GM21381 (cell line): ENCODE data around the gene SSB.
"Not testable (repeated sequence)": the region's sequence is repeated elsewhere in the genome, so short reads cannot be mapped to it uniquely, and the experiment has no call there.

ENCODE experiments used
- ATAC-seq: cut with Tn5 transposase; IDR thresholded peaks from one replicate; pipeline ENCODE4 v1.9.1; 2021; ENCODE audit warnings: mild to moderate bottlenecking, moderate library complexity; ENCODE audit not compliant: unreplicated experiment

Gene SSB

DNA sequence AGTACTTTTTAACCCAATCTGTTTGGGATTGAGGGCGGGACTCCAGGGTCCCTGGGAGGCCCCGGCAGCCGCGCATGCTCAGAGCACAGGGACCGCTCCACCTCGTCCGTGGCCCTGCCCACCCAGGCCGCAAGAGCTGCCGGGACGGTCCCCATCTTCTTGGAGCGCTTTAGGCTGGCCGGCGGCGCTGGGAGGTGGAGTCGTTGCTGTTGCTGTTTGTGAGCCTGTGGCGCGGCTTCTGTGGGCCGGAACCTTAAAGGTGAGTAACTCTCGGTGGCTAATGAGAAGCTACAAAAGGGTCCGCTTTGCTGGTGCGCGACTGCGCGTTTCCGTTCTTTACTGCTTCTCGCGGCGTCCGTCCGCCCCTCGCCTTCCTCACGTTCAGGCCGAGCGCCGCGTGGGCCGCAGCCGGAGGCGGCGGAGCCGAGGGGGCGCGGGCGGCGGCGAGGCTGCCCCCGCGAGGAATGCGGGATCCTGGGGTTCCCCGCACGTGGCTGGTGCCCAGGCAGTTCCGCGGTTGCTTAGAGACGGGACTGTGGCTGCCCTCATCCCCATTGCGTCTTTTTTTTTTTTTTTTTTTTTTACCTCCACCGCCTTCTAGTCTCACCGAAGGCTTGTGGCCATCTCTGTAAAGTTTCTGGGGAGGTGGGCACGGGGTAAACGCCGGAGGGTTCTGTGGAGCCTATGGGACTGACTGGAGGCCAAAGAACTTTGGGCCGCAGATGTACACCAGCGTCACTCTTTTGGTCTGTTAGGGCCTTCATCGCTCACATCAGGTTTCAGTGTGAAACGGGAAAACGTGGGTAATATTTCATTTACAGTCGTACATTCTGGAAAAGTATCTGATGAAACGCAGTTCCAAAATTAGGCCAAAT is at the start of gene SSB:
Gene SSB (plus strand): TSS at position 154 of the 875 bp plus-strand sequence. CDS start 2,090 bp downstream, outside the sequence.
- peak; percentile 98 for ATAC-seq

DNA sequence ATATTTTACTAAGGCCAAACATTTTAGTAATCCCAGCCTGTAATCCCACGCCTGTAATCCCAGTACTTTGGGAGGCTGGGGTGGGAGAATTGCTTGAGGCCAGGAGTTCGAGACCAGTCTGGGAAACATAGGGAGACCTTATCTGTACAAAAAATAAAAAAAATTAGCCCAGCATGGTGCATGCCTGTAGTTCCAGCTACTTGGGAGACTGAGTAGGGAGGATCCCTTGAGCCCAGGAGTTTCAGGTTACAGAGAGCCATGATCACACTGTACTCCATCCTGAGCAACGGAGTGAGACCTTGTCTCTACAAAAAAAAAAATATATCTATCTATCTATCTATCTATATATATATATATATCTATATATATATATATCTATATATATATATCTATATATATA is 45.9 kb upstream of the SSB start:
- no peak for ATAC-seq

DNA sequence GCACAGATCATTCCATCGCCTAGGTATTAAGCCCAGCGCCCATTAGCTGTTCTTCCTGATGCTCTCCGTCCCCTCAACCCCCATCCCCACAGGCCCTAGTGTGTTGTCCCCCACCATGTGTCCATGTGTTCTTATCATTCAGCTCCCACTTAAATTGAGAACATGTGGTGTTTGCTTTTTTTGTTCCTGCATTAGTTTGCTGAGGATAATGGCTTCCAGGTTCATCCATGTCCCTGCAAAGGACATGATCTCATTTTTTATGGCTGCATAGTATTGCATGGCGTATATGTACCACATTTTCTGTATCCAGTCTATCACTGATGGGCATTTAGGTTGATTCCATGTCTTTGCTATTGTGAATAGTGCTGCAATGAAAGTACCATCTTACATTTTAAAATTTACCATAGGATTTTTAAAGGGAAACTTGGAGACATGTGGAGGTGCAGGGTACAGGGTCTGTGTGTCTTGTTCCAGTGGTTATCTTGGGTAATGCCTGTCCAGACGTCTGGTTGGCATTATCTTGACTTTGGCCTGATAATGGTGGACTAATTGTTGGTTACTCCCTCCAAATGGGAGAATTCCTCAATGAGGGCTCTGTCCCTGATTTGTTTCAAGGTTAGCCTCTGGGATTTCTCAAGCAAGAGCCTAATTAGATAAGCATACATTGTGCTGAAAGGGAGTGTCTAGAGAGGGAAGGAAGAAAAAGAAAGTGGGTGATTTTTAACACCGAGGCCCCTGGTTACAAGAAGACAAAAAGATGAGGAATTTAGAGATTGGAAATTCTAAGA is 43.4 kb upstream of the SSB start:
- no peak for ATAC-seq

DNA sequence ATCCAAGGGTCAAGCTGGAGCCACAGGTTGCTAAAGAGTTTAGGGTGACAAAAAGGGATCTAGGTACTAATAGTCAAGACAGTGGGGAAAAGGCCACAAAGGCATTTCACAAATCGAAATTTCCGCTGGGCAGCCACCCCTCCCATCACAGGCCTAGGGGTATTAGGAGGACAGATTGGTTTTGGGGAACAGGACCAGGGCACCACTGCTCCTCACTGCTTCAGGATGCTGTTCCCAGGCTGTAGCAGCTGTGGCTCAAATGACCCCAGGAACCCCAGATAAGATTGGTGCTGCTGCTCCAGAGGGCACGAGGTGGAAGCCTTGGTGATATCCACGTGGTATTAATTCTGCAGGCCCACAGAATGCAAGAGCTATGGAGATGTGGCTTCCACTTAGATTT is 42.3 kb upstream of the SSB start:
- no peak for ATAC-seq

DNA sequence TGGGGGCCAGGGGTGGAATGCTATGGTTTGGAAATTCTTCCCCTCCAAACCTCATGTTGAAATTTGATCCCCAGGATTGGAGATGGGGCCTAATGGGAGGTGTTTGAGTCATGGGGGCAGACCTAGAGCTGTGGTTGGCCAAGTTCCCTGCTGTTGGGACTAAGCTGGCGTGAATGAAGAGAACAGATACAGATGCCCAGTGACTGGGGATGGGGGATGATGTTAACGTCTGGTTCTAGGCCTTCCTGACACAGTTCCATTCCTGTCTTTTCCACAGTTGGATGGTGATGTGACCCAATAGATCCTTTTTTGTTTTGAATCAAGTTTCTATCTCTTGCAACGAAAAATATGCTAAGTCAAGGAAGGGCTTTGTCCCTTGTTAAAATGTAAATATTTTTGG is 41.3 kb upstream of the SSB start:
- no peak for ATAC-seq

DNA sequence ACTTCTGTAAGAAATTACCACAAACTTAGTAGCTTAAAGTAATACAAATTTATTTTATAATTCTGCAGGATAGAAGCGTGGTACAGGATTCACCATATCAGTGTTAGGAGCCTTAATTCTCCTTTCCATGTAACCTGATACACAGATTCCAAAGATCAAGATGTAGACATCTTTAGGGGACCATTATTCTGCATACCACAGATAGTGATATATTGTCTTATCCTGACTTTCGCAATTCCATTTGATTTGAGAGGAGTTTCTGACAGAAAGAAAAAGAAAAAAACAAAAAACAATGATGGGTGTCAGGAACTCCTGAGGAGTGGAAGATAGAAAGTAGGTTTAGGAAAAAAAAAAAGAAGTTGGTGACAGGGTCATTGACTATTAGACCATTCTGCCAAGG is 40.9 kb upstream of the SSB start:
- ATAC-seq: no peak

DNA sequence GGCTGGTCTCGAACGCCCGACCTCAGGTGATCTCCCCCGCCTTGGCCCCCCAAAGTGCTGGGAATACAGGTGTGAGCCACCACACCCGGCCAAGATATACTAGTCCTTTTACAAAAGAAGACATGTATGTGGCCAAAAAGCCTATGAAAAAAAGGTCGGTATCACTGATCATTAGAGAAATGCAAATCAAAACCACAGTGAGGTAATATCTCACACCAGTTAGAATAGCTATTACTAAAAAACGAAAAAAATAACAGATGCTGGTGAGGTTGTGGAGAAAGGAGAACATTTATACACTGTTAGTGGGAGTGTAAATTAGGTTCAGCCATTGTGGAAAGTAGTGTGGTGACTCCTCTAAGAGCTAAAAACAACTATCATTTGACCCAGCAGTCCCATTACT is 38.7 kb upstream of the SSB start:
- ATAC-seq: peak; percentile 55

DNA sequence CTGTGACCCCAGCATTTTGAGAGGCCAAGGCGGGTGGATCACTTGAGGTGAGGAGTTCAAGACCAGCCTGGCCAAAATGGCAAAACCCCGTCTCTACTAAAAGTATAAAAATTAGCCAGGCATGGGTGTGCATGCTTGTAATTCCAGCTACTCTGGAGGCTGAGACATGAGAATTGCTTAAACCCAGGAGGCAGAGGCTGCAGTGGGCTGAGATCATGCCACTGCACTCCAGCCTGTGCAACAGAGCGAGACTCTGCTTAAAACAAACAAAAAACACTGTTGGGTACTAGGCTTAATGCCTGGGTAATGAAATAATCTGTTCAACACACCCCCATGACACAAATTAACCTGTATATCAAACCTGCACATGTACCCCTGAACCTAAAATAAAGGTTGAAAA is 37.9 kb upstream of the SSB start:
- not testable (repeated sequence) for ATAC-seq

DNA sequence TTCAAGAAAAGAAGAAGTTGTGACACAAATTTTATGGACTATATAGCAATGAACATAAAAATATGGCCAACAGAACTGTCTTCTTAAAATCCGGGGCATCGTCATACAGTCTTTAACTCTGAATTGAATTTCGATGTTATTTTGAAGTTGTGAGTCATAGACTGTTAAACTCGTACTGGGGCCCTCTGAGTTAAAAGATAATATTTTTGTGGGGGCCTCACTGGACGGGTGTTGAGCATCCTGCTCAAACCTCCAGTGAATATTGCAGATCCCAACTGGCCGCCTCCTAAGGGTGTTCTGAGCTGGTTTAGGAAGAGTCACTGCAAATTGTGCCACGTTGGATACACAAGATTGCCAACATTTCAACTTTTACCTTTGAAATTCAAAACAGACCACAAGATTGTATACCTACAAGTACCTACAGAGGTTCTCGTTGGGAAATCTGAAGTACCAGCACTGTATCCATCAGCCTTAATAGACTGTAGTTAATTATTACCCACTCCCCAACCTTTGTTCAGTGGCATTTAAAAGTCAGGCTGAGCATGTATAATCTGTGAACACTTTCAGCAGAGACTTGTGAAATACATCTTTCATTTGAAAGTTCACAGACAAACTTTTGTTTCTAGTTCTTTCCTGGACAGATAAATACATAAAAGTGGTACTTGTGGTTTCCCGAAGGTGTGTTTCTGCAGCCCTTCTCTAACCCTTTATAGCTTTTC is 37.3 kb upstream of the SSB start:
- peak; percentile 70 for ATAC-seq

DNA sequence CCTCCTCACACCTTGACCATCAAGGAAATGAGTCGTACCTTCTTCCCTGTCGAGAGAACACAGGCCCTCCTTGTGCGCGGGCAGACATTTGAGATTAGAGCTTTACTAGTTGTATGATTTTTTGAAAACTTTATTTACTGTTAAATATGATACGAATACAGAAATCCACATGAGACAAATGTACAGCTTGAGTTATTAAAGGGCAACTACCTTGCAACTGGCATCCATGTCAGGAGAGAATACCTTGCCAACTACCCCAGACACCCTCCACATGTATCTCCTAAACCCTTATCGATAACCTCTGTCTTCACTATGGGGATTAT is 36.7 kb upstream of the SSB start:
- peak; percentile 5 for ATAC-seq

DNA sequence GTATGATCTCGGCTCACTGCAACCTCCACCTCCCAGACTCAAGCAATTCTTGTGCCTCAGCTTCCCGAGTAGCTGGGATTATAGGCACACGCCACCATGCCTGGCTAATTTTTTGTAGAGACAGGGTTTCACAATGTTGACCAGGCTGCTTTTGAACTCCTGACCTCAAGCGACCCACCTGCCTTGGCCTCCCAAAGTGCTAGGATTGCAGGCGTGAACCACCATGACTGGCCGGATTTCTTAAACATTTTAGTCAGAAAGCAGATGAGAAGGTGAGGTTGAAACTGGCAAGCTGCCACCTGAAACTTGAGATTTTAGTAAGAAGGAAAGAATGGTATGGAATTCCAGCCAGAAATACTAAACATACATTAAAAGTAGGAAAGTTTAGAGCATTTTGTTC is 33.1 kb upstream of the SSB start:
- ATAC-seq: no peak

DNA sequence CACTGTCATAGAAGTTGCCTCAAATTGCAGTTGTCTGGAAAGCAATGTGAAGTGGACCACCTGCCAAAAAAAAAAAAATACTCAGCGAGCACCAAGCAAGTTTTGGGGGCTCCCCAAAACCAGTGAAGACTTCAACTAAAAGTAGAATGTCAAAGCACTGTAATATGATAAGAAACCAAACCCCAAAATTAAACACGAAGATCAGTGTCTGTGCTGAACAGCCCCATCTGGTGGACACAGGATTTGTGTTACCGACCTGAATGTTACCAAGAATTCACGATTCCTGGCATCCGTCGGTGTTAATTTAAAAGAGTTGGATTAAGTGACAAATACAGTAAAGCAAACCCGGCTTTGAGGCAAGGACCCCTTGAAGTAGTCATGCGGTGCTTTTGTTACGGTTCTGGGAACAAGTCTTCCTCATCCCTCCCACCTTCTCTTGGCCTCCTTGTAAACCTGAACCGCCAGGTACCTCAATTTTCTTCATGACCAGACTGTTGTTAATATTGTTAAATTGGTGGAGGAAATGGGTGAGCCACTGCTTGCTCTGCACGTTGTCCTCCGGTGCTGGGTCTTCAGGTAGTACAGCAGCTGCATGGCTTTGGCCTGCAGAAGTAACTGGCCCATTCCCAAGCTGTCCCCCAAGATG is 31.3 kb upstream of the SSB start:
- ATAC-seq: no peak

DNA sequence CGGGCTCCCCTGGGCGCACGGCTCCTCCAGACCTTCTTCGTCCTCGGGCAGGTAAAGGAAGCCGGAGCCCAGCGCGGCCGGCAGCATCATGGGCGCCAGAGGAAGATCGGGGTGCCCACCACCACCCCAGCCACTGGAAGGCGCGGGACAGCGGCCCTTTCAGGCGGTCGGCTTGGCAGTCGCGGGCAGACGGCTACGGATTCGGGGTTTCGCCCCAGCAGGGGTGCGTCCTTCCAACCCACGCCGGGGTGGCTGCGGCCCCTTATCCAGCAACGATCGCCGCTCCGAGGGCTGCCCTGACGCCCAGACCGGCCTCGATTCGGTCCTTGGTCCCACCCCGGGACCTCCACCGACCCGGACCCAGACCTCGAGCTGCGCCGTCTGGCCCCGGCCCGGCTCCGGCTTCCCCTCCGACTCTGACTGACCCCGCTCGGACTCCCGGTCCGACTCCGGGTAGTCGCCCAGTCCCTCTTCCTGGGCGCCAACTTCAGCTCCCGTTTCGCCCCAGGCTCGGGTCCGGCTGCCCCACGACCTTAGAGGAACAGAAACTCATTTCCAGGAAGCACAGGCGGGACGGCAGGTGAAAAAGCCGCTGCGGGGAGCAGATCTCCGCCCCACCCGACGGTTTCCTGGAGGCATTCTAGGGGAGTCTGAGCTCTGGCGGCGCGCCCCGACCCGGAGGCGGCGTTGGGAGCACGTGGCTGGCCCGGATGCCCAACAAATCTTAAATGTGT is 30.2 kb upstream of the SSB start:
- ATAC-seq: no peak

DNA sequence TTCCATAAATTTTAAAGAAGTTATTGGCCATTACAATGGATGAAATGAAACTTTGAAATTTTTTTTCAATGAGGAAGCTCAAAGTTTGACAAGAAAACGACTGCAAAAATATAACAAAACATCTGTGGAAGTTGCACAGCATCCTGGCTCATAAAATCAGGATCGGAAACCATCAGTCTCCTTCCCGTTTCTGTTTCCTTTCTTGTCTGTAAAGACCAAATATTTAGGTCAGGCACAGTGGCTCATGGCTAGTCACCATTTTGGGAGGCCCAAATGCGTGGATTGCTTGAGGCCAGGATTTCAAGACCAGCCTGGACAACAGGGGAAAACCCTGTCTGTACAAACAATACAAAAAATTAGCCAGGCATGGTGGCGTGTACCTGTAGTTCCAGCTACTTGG is 27.6 kb upstream of the SSB start:
- ATAC-seq: no peak

DNA sequence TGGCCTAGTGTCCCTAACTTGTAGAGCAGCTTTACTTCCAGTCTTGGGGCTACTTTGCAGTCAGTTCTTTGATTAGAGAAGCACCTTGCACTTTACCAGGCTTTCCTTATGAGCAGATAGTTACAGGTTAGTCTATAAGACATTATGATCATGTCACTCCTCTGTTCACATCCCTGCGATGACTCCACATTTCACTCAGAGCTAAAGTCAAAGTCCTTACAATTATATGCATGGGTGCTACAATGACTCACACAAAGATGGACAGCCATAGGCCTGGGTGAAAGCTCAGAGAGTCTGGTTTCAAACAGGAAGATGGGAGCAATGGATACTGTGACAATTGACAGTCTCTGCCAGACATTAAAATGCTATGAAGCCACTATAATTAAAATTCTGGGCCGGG is 27.1 kb upstream of the SSB start:
- no peak for ATAC-seq

DNA sequence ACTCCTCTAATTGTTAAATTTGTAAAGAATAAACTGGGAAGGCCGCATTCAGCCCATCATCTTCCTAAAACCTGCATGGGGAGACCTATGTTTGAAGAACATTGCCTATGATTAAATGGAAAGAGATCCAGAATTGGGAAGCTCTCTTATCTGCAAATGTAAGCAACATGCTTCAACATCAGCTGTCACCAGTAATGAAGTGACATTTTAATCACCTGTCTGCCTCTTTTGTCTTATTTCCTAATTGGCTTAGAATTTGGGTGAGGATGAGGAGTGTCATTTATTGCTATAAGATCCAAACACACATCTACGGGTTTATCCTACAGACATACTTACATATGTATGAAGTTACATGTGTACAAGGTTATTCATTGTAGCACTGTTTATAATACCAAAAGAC is 26.0 kb upstream of the SSB start:
- no peak for ATAC-seq

DNA sequence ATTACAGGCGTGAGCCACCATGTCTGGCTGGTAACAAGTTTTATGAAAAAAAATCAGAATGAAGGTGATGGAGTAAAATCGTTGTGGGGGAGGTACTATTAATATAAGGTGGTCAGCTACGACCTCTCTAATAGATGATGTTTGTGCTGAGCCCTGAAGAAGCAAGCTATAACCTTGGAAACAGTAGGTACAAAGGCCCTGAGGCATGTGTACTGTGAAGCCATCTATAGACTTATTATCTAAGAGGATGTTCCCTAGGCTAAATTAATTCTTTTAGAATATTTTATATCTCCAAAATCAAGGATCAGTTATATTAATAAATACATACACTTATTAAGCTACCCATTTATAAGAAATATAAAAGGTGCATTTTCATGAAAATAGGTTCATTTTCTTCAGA is 23.3 kb upstream of the SSB start:
- ATAC-seq: no peak

DNA sequence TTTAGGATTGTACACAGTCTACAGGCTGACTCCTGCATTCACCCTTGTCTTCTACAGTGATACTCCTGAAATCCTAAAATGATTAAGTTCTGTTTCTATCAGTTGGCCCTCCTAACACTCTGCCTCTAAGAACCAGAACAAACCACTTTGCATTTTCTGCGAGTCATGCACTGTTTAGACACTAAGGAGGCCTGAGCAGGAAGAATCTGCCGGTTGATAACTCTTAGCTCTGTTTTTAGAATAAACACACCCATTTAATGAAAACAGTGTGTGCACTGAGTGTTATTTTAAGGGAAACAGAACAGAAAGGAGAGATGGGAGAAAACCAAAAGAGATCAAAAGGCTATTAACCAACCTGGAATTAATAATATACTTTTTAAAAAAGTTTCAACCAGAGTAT is 22.9 kb upstream of the SSB start:
- ATAC-seq: no peak

DNA sequence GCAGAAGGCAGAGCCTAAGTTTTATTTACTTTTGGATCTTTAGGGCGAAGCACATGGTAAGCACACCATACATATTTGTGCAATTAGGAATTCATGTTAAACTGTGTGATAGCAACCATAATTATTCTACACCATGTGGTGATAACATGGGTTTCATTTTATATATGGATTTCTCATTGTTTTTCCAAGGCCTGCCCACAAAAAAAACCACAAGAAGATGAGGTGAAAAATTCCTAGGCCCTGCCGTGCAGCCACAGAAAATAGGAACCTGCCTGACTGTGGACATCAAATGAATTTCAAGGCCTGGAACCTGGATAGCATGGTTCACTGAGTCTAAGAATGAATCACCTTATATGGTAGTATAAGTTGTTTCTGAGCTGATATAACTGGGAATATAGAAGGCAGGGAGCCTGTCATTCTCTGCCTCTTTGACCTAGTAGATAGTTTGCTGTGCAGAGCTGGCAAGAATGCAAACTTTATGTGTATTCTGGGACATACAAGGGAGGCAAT is 22.4 kb upstream of the SSB start:
- ATAC-seq: no peak

DNA sequence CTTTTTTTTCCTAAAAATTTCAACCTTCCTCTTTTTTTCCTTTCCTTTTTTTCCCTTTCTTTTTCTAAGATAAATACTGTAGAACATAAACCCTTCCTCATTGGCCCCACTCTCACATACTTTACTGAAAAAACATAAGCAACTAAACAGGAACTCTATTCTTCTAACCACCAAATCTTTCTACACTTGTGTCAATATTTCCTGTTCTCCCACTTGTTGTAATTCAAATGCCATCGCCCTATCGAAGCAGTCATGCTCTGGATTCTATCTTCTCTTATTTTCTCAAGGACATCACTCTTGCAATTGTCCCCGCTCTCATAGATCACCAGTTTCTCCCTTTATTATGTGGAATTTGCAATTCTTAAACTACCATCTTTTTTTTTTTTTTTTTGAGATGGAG is 20.2 kb upstream of the SSB start:
- ATAC-seq: no peak
